ENCODE data around the gene PITPNM1.

Gene PITPNM1

DNA sequence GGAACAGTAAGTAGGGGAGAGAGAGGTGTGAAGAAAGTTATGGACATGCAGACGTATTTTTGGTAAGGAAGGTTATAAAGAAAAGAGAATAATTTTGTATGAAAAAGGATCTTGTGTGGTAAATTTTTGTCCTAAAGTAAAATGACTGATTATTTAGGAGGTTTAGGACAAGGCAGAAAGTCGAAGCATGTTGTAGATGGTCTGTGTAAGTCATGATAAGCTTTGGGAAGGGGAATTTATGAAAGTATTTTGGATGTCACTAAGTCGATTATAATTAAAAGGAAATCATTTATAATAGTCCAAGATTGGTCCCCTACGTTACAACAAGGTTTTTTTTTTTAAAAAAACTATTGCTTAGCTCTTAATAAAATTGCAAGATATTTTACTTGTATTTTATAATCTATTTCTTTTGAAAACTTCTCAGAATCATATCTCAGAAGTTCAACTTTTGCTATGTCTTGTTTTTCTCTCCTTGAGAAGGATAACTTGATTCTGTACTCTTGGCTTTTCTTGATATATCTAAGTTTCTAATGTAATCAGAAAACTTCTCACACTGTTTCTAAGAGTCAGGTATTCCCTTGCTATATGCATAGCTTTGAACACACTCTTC is 29.0 kb upstream of the PITPNM1 start (continued):
- TF ChIP-seq, protein P1, sequence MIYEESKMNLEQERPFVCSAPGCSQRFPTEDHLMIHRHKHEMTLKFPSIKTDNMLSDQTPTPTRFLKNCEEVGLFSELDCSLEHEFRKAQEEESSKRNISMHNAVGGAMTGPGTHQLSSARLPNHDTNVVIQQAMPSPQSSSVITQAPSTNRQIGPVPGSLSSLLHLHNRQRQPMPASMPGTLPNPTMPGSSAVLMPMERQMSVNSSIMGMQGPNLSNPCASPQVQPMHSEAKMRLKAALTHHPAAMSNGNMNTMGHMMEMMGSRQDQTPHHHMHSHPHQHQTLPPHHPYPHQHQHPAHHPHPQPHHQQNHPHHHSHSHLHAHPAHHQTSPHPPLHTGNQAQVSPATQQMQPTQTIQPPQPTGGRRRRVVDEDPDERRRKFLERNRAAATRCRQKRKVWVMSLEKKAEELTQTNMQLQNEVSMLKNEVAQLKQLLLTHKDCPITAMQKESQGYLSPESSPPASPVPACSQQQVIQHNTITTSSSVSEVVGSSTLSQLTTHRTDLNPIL (CRISPR knock-in tag; IDR thresholded peaks at IDR 0.05; ENCODE audit: low read depth), result no peak
- TF ChIP-seq ARNTL (CRISPR knock-in tag; IDR thresholded peaks at IDR 0.05; ENCODE audit: borderline replicate concordance, low read depth), result no peak

DNA sequence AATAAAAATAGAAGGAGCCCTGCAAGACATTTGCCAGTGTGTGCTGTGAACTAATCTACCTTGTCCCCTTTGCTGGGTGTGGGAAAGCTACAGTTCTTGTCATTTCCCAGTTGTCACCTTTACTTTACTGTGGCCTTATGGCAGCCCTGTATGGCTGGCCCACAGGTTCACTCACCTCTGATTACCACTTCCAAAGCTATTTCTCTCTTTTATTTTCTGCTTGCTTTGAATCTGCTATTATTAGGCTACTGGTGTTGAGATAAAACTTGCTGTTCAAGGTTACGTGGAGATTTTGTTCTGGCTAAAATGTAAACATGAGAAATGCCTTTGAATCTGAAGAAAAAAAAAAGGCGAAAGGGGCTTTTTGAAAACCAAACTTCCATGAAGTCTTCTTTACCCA is 27.7 kb upstream of the PITPNM1 start:
- no peak for ATAC-seq
- TF ChIP-seq, protein P2, sequence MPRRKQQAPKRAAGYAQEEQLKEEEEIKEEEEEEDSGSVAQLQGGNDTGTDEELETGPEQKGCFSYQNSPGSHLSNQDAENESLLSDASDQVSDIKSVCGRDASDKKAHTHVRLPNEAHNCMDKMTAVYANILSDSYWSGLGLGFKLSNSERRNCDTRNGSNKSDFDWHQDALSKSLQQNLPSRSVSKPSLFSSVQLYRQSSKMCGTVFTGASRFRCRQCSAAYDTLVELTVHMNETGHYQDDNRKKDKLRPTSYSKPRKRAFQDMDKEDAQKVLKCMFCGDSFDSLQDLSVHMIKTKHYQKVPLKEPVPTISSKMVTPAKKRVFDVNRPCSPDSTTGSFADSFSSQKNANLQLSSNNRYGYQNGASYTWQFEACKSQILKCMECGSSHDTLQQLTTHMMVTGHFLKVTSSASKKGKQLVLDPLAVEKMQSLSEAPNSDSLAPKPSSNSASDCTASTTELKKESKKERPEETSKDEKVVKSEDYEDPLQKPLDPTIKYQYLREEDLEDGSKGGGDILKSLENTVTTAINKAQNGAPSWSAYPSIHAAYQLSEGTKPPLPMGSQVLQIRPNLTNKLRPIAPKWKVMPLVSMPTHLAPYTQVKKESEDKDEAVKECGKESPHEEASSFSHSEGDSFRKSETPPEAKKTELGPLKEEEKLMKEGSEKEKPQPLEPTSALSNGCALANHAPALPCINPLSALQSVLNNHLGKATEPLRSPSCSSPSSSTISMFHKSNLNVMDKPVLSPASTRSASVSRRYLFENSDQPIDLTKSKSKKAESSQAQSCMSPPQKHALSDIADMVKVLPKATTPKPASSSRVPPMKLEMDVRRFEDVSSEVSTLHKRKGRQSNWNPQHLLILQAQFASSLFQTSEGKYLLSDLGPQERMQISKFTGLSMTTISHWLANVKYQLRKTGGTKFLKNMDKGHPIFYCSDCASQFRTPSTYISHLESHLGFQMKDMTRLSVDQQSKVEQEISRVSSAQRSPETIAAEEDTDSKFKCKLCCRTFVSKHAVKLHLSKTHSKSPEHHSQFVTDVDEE (CRISPR knock-in tag; IDR thresholded peaks at IDR 0.05), result no peak
- TF ChIP-seq TOX (CRISPR knock-in tag; IDR thresholded peaks at IDR 0.05; ENCODE audit: borderline replicate concordance) (no peak), SNAI2 (CRISPR knock-in tag; IDR thresholded peaks at IDR 0.05) (no peak), RARB (CRISPR knock-in tag; IDR thresholded peaks at IDR 0.05) (no peak), ZNF8 (CRISPR knock-in tag; IDR thresholded peaks at IDR 0.05) (no peak), GLIS3 (CRISPR knock-in tag; IDR thresholded peaks at IDR 0.05) (no peak)
- TF ChIP-seq, protein P1 (CRISPR knock-in tag; IDR thresholded peaks at IDR 0.05; ENCODE audit: low read depth), result no peak

DNA sequence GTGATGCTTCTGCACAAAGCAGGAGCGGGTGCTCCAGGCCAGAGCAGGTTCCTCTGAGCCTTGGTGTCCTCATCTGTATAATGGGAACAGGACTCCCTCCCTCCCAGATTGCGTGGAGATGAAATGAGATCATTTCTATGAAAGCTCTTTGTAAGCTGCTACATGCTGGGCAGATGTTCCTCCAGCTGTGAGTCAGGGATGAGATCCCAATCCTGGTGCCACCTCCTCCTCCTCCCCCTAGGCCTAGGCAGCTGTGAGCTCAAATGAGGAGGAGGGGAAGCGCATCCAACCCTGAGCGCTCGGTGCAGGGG is 25.1 kb upstream of the PITPNM1 start:
- no peak for ATAC-seq
- TF ChIP-seq ZFP30 (CRISPR knock-in tag; IDR thresholded peaks at IDR 0.05), result no peak
- TF ChIP-seq ZNF70 (CRISPR knock-in tag; IDR thresholded peaks at IDR 0.05), result no peak
- no peak for TF ChIP-seq ISL1 (CRISPR knock-in tag; IDR thresholded peaks at IDR 0.05)
- TF ChIP-seq ZC3H10 (CRISPR knock-in tag; IDR thresholded peaks at IDR 0.05), result no peak
- TF ChIP-seq, protein P3, sequence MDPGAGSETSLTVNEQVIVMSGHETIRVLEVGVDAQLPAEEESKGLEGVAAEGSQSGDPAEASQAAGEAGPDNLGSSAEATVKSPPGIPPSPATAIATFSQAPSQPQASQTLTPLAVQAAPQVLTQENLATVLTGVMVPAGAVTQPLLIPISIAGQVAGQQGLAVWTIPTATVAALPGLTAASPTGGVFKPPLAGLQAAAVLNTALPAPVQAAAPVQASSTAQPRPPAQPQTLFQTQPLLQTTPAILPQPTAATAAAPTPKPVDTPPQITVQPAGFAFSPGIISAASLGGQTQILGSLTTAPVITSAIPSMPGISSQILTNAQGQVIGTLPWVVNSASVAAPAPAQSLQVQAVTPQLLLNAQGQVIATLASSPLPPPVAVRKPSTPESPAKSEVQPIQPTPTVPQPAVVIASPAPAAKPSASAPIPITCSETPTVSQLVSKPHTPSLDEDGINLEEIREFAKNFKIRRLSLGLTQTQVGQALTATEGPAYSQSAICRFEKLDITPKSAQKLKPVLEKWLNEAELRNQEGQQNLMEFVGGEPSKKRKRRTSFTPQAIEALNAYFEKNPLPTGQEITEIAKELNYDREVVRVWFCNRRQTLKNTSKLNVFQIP (CRISPR knock-in tag; IDR thresholded peaks at IDR 0.05; ENCODE audit: borderline replicate concordance, low read depth), result no peak
- TF ChIP-seq GLIS3 (CRISPR knock-in tag; IDR thresholded peaks at IDR 0.05), result no peak
- no peak for TF ChIP-seq TCF4 (CRISPR knock-in tag; IDR thresholded peaks at IDR 0.05; ENCODE audit: borderline replicate concordance)
- TF ChIP-seq ESRRG (CRISPR knock-in tag; IDR thresholded peaks at IDR 0.05), result no peak
- TF ChIP-seq ZNF565 (CRISPR knock-in tag; conservative IDR thresholded peaks at IDR 0.05; ENCODE audit: low read depth), result no peak
- TF ChIP-seq, protein P1 (CRISPR knock-in tag; IDR thresholded peaks at IDR 0.05; ENCODE audit: low read depth), result no peak
- TF ChIP-seq TOX (CRISPR knock-in tag; IDR thresholded peaks at IDR 0.05; ENCODE audit: borderline replicate concordance), result no peak
- TF ChIP-seq RARB (CRISPR knock-in tag; IDR thresholded peaks at IDR 0.05), result no peak
- TF ChIP-seq CSDC2 (CRISPR knock-in tag; IDR thresholded peaks at IDR 0.05), result no peak
- no peak for TF ChIP-seq ZFP3 (CRISPR knock-in tag; IDR thresholded peaks at IDR 0.05)
- no peak for TF ChIP-seq PPARA (CRISPR knock-in tag; IDR thresholded peaks at IDR 0.05; ENCODE audit: borderline replicate concordance)
- TF ChIP-seq, protein P2 (CRISPR knock-in tag; IDR thresholded peaks at IDR 0.05), result no peak
- no peak for TF ChIP-seq OSR1 (CRISPR knock-in tag; IDR thresholded peaks at IDR 0.05)
- TF ChIP-seq ARNTL (CRISPR knock-in tag; IDR thresholded peaks at IDR 0.05; ENCODE audit: borderline replicate concordance, low read depth), result no peak
- no peak for TF ChIP-seq SNAI2 (CRISPR knock-in tag; IDR thresholded peaks at IDR 0.05)
